HCT116 (cell line): ENCODE measurements around the gene GGT6. TPM values are rescaled to one million over a fixed set of nuclear protein-coding genes. Genes with fewer than 3 reads are reported as not detected.

Experiments used
- ATAC-seq: fragments of 200-7000 bp; cut with Tn5 transposase; 2 replicates; pipeline ENCODE4 v1.9.1; 2020; ENCODE audit warnings: mild to moderate bottlenecking, moderate library complexity
- BruUV-seq: library from RNA; stranded (reverse); fragments of 400-500 nt; replicated peaks from 2 replicates; lab custom pipeline; 2021; lab: Mats Ljungman, UMichigan
- CTCF ChIA-PET: fragments of 300-600 bp; sonication (Branson Sonifier 250); formaldehyde crosslinking; loops from one replicate; lab custom pipeline; 2021; ENCODE audit warnings: antibody characterized with exemption; lab: Charles Lee
- POLR2A ChIA-PET: fragments of 300-600, 350-600 bp; sonication (Branson Sonifier 250); formaldehyde crosslinking; loops from one replicate; lab custom pipeline; 2021; ENCODE audit warnings: antibody characterized with exemption; lab: Charles Lee
- RAD21 ChIA-PET, 2 experiments: fragments of 300-600 bp; sonication (Branson Sonifier 250); formaldehyde crosslinking; loops; one replicate each; lab custom pipeline; 2023; ENCODE audit warnings: low total read pairs in 2 of 2; ENCODE audit not compliant: uncharacterized antibody in 2 of 2, unreplicated experiment in 2 of 2, low non-redundant PET in 1 of 2; lab: Charles Lee
- DNase-seq: peaks from one replicate; pipeline ENCODE4 v3.0.0-alpha.2; 2010; ENCODE audit warnings: low read depth, low spot score
- H2AFZ ChIP-seq: fragments of 200-600 bp; shearing (Covaris generic), sonication (generic); 2 replicates; pipeline ENCODE4 v1.6.1; 2017; ENCODE audit warnings: low read depth, mixed run types, mixed read lengths, antibody characterized with exemption, low read length; ENCODE audit not compliant: poor library complexity, severe bottlenecking
- H3K27ac ChIP-seq: 2 replicates; pipeline ENCODE4 v1.5.1; 2012; ENCODE audit warnings: low read depth, low read length
- H3K27me3 ChIP-seq: fragments of 200-600 bp; sonication (generic); 2 replicates; pipeline ENCODE4 v1.6.1; 2016; ENCODE audit warnings: mixed run types, low read length, mixed read lengths; ENCODE audit not compliant: insufficient read depth
- H3K36me3 ChIP-seq, 2 experiments: fragments of 200-500 bp in 1 of 2; fragments of 200-600 bp in 1 of 2; sonication (Bioruptor generic) in 1 of 2; sonication (generic) in 1 of 2; 2 replicates each; pipeline versions ENCODE4 v1.5.1 to v1.6.1; 2014 to 2016; ENCODE audit warnings: low read length in 2 of 2, inconsistent platforms in 1 of 2, mixed read lengths in 1 of 2, mixed run types in 1 of 2; ENCODE audit not compliant: insufficient read depth in 2 of 2, control insufficient read depth in 1 of 2
- H3K4me1 ChIP-seq, 2 experiments: fragments of 200-600 bp in 1 of 2; sonication (generic) in 1 of 2; 2 replicates each; pipeline versions ENCODE4 v1.5.1 to v1.6.1; 2012 to 2017; ENCODE audit warnings: low read length in 2 of 2, inconsistent platforms in 1 of 2, mild to moderate bottlenecking in 1 of 2, mixed read lengths in 1 of 2, mixed run types in 1 of 2, moderate library complexity in 1 of 2; ENCODE audit not compliant: insufficient read depth in 2 of 2, control insufficient read depth in 1 of 2
- H3K4me2 ChIP-seq: fragments of 200-600 bp; sonication (generic); 2 replicates; pipeline ENCODE4 v1.6.1; 2017; ENCODE audit warnings: mixed run types, low read length, mixed read lengths
- H3K4me3 ChIP-seq, 2 experiments: fragments of 200-600 bp in 1 of 2; sonication (generic) in 1 of 2; replicated peaks in 1 of 2; 2 replicates each; pipeline ENCODE4 v1.5.1; 2011 to 2016; ENCODE audit warnings: low read length in 2 of 2, control low read depth in 1 of 2, low read depth in 1 of 2, mild to moderate bottlenecking in 1 of 2, mixed read lengths in 1 of 2, mixed run types in 1 of 2
- H3K79me2 ChIP-seq: fragments of 200-600 bp; sonication (generic); 2 replicates; pipeline ENCODE4 v1.6.1; 2017; ENCODE audit warnings: mild to moderate bottlenecking, mixed run types, low read length, moderate library complexity, mixed read lengths; ENCODE audit not compliant: insufficient read depth
- H3K9ac ChIP-seq: fragments of 200-600 bp; sonication (generic); 2 replicates; pipeline ENCODE4 v1.6.1; 2016; ENCODE audit warnings: low read length, mixed read lengths
- H3K9me2 ChIP-seq: fragments of 200-600 bp; sonication (generic), shearing (Covaris generic); 2 replicates; pipeline ENCODE4 v1.6.1; 2017; ENCODE audit warnings: mixed run types, mild to moderate bottlenecking, moderate library complexity; ENCODE audit not compliant: insufficient read depth
- H3K9me3 ChIP-seq, 2 experiments: fragments of 200-500 bp in 1 of 2; fragments of 200-600 bp in 1 of 2; sonication (Bioruptor generic) in 1 of 2; sonication (generic) in 1 of 2; 2 replicates each; pipeline ENCODE4 v1.6.1; 2014 to 2017; ENCODE audit warnings: low read length in 2 of 2, mixed read lengths in 2 of 2, inconsistent platforms in 1 of 2, low read depth in 1 of 2, mild to moderate bottlenecking in 1 of 2, mixed run types in 1 of 2, moderate library complexity in 1 of 2; ENCODE audit not compliant: control insufficient read depth in 1 of 2, insufficient read depth in 1 of 2
- H4K20me1 ChIP-seq: fragments of 200-600 bp; sonication (generic), shearing (Covaris generic); 2 replicates; pipeline ENCODE4 v1.6.1; 2017; ENCODE audit warnings: mixed run types, mild to moderate bottlenecking, moderate library complexity; ENCODE audit not compliant: insufficient read depth
- CEBPB ChIP-seq: IDR thresholded peaks from 2 replicates; pipeline ENCODE4 v1.6.1; 2012; ENCODE audit warnings: low read depth
- EGR1 ChIP-seq: IDR thresholded peaks from 2 replicates; pipeline ENCODE4 v1.6.1; 2012; ENCODE audit warnings: low read depth
- ELF1 ChIP-seq: IDR thresholded peaks from 2 replicates; pipeline ENCODE4 v1.6.1; 2012; ENCODE audit warnings: low read depth, borderline replicate concordance
- EZH2phosphoT487 ChIP-seq: fragments of 200-600 bp; IDR thresholded peaks from 2 replicates; pipeline ENCODE4 v1.6.1; 2018; ENCODE audit warnings: antibody characterized with exemption, borderline replicate concordance
- FOSL1 ChIP-seq: IDR thresholded peaks from 2 replicates; pipeline ENCODE4 v1.6.1; 2012; ENCODE audit warnings: low read depth
- JUND ChIP-seq: IDR thresholded peaks from 2 replicates; pipeline ENCODE4 v1.6.1; 2012
- POLR2A ChIP-seq: IDR thresholded peaks from 2 replicates; pipeline ENCODE4 v1.7.0; 2011; ENCODE audit warnings: borderline replicate concordance; ENCODE audit not compliant: insufficient read depth, insufficient read length; ENCODE audit errors: extremely low read depth
- POLR2AphosphoS5 ChIP-seq: IDR thresholded peaks from 2 replicates; pipeline ENCODE4 v1.6.1; 2011; ENCODE audit warnings: mild to moderate bottlenecking, low read depth, low read length, moderate library complexity
- SIN3A ChIP-seq: IDR thresholded peaks from 2 replicates; pipeline ENCODE4 v1.6.1; 2012; ENCODE audit warnings: low read depth
- SRF ChIP-seq: IDR thresholded peaks from 2 replicates; pipeline ENCODE4 v1.6.1; 2012; ENCODE audit warnings: low read depth
- YY1 ChIP-seq: IDR thresholded peaks from 2 replicates; pipeline ENCODE4 v1.6.1; 2011; ENCODE audit warnings: low read length, low read depth, moderate library complexity, mild to moderate bottlenecking; ENCODE audit not compliant: insufficient replicate concordance; ENCODE audit errors: extremely low read depth
- ZNF274 ChIP-seq: fragments of 200-500 bp; sonication (Bioruptor generic); IDR thresholded peaks from 2 replicates; pipeline ENCODE4 v1.6.1; 2014; ENCODE audit warnings: mild to moderate bottlenecking, low read depth, low read length, inconsistent platforms
- intact Hi-C: fragments of 100-400 bp; cut with micrococcal nuclease; formaldehyde crosslinking; loops from 2 replicates; pipeline ENCODE4 v1.10.0; 2022
- total RNA-seq: library from RNA; stranded (reverse); gene quantifications from one replicate; pipeline ENCODE4 v1.2.1, GENCODE V29; 2021; ENCODE audit not compliant: unreplicated experiment
- TF ChIP-seq, protein P1 (sequence below): IDR thresholded peaks from 2 replicates; pipeline ENCODE4 v1.6.1; 2012
- TF ChIP-seq, protein P2 (sequence below): IDR thresholded peaks from 2 replicates; pipeline ENCODE4 v1.6.1; 2011; ENCODE audit warnings: mild to moderate bottlenecking, low read length, moderate library complexity; ENCODE audit not compliant: insufficient replicate concordance; ENCODE audit errors: extremely low read depth
- TF ChIP-seq, protein P3 (sequence below): IDR thresholded peaks from 2 replicates; pipeline ENCODE4 v1.6.1; 2012
- TF ChIP-seq, protein P4 (sequence below): IDR thresholded peaks from 2 replicates; pipeline ENCODE4 v1.6.1; 2012; ENCODE audit warnings: low read depth

The GGT6 gene
- total RNA-seq, 1 experiment from 2014 or later: 0.10 TPM

DNA sequence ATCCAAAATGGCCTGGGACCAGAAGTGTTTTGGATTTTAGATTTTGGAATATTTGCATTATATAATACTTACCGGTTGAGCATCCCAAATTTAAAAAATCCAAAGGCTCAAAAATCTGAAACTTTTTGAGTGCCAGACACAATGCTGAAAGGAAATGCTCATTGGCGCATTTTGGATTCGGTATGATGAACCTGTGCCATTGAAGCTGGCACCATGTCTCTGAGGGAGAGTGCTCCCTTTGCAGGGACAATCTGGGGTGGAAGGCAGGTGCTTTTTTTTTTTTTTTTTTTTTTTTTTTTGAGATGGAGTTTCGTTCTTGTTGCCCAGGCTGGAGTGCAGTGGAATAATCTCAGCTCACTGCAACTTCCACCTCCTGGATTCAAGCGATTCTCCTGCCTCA is 41.7 kb upstream of the GGT6 start:
- Histone ChIP-seq H3K9me2 (no peaks in the 10 kb centered on the region), H3K27me3 (no peaks in the 10 kb centered on the region), H2AFZ (no peak overlapping the region), H3K27ac (no peak overlapping the region), H3K4me3 (no peak overlapping the region), H3K4me1 (no peaks in the 10 kb centered on the region; a peak in 1 of 4 replicates), H3K36me3 (no peaks in the 10 kb centered on the region), H3K4me2 (no peak overlapping the region), H3K9me3 (no peaks in the 10 kb centered on the region), H3K79me2 (no peaks in the 10 kb centered on the region), H4K20me1 (no peaks in the 10 kb centered on the region), H3K9ac (no peak overlapping the region)
- no peak for TF ChIP-seq EGR1
- no peak for TF ChIP-seq FOSL1
- TF ChIP-seq POLR2AphosphoS5: no peak
- TF ChIP-seq, protein P1, sequence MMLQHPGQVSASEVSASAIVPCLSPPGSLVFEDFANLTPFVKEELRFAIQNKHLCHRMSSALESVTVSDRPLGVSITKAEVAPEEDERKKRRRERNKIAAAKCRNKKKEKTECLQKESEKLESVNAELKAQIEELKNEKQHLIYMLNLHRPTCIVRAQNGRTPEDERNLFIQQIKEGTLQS: no peak
- TF ChIP-seq, protein P2, sequence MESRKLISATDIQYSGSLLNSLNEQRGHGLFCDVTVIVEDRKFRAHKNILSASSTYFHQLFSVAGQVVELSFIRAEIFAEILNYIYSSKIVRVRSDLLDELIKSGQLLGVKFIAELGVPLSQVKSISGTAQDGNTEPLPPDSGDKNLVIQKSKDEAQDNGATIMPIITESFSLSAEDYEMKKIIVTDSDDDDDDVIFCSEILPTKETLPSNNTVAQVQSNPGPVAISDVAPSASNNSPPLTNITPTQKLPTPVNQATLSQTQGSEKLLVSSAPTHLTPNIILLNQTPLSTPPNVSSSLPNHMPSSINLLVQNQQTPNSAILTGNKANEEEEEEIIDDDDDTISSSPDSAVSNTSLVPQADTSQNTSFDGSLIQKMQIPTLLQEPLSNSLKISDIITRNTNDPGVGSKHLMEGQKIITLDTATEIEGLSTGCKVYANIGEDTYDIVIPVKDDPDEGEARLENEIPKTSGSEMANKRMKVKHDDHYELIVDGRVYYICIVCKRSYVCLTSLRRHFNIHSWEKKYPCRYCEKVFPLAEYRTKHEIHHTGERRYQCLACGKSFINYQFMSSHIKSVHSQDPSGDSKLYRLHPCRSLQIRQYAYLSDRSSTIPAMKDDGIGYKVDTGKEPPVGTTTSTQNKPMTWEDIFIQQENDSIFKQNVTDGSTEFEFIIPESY: no peak
- no peak for TF ChIP-seq SRF
- TF ChIP-seq POLR2A: no peak
- TF ChIP-seq, protein P3, sequence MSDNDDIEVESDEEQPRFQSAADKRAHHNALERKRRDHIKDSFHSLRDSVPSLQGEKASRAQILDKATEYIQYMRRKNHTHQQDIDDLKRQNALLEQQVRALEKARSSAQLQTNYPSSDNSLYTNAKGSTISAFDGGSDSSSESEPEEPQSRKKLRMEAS: no peak
- TF ChIP-seq JUND: no peak
- TF ChIP-seq EZH2phosphoT487: no peak
- TF ChIP-seq ELF1: no peak
- TF ChIP-seq, protein P4, sequence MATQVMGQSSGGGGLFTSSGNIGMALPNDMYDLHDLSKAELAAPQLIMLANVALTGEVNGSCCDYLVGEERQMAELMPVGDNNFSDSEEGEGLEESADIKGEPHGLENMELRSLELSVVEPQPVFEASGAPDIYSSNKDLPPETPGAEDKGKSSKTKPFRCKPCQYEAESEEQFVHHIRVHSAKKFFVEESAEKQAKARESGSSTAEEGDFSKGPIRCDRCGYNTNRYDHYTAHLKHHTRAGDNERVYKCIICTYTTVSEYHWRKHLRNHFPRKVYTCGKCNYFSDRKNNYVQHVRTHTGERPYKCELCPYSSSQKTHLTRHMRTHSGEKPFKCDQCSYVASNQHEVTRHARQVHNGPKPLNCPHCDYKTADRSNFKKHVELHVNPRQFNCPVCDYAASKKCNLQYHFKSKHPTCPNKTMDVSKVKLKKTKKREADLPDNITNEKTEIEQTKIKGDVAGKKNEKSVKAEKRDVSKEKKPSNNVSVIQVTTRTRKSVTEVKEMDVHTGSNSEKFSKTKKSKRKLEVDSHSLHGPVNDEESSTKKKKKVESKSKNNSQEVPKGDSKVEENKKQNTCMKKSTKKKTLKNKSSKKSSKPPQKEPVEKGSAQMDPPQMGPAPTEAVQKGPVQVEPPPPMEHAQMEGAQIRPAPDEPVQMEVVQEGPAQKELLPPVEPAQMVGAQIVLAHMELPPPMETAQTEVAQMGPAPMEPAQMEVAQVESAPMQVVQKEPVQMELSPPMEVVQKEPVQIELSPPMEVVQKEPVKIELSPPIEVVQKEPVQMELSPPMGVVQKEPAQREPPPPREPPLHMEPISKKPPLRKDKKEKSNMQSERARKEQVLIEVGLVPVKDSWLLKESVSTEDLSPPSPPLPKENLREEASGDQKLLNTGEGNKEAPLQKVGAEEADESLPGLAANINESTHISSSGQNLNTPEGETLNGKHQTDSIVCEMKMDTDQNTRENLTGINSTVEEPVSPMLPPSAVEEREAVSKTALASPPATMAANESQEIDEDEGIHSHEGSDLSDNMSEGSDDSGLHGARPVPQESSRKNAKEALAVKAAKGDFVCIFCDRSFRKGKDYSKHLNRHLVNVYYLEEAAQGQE: no peak
- no peak for TF ChIP-seq CEBPB
- TF ChIP-seq SIN3A: no peak
- TF ChIP-seq YY1: no peak
- TF ChIP-seq ZNF274: no peak
- ChIA-PET CTCF (interaction anchor here (0.7 kb wide), 1 partner anchor 35 kb away, joined by 5 read pairs; no protein-coding TSS in a partner anchor), RAD21 (no interaction called here), POLR2A (no interaction called here)
- DNase-seq (no peak), ATAC-seq (no peak)
- intact Hi-C loops: no loop called here
- no TSS peak for BruUV-seq
